Smooth muscle cell of the brain vasculature (primary cell): Measurements from ENCODE around the gene RHOBTB3.

Source experiments
- DNase-seq: peaks from one replicate; pipeline ENCODE4 v3.0.0-alpha.2; 2012; ENCODE audit warnings: low read depth, low spot score

Gene RHOBTB3

GRCh38 chr5:95731571-95732554 lies 727 bp downstream of the RHOBTB3 start:
- no peak for DNase-seq

DNA sequence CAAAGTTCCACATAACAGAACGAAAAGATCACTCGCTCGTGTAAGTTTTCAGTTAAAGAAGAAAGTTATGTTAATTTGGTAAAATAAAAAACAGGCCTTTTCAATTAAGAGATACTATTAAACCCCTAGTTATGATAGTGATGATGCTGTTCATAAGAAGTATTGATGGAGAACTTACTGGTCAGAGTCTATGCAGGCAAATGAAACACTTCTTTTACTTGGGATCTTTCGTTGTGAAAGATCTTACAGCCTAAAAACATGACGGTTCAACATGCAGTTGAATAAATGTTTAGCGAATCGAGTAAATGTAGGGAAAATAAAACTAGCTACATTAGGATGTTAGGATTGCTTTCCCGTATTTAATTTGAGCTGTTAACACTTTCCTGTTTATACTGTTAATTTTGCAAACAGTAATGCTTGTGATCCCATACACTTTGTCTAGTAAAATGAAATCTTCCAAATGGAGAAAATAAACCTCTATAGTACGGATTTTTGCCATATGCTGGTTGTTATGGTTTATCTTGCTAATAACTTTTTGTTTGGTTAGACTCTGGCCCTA lies 2.0 kb downstream of the RHOBTB3 start:
- no peak for DNase-seq

GRCh38 chr5:95734187-95734586 lies 3.1 kb downstream of the RHOBTB3 start:
- DNase-seq = no peak

- DNase-seq = no peak
These were observed 3.8 kb downstream of the RHOBTB3 start for GRCh38 chr5:95734906-95735305.

- no peak for DNase-seq
These were observed 4.3 kb downstream of the RHOBTB3 start for GRCh38 chr5:95735406-95735805.

DNA sequence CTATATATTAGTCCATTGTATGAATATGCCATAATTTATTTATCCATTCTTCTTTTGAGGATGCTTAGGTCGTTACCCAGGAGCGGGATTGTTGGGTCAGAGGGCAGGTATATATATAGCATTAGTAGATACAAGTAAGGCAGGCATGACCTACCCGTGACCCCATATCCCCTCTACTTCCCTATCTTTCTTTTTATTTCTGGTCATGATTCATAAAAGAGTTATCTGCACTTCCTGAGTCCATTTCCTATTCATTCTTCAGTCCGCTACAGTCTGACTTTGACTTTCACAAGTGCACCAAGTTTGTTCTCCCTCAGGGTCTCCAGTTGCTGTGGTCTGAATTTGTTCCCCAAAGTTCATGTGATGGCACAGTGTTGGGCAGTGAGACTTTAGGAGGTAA lies 6.9 kb downstream of the RHOBTB3 start:
- no peak for DNase-seq

GRCh38 chr5:95738834-95739233 lies 7.7 kb downstream of the RHOBTB3 start:
- no peak for DNase-seq

DNA sequence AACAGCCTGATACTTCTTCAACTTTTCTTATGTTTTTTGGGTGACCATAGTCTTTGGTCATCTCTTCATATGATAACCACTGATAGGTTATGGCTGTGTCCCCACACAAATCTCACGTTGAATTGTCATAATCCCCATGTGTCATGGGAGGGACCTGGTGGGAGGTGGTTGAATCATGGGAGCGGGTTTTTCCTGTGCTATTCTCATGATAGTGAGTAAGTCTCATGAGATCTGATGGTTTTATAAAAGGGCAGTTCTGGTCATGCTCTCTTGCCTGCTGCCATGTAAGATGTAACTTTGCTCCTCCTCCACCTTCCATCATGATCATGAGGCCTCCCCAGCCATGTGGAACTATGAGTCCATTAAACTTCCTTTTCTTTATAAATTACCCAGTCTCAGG lies 8.7 kb downstream of the RHOBTB3 start:
- DNase-seq = no peak

DNA sequence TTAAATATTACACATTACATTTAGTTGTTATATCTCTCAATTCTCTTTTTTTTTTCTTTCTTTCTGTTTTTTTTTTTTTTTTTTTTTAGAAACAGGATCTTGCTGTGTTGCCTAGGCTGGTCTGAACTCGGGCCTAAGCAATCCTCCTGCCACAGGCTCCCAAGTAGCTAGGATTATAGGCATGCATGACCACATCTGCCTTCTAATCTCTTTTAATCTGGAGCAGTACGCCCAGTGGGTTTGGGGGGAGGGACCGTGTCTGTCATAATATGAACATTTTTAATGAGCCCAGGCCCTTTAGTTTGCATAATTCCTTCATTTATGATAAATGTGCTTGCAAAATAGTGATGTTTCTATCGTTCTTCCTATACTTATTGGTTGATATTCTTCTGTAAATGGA lies 10.3 kb downstream of the RHOBTB3 start:
- DNase-seq = no peak

GRCh38 chr5:95743232-95743631 lies 12.1 kb downstream of the RHOBTB3 start:
- DNase-seq = no peak

DNA sequence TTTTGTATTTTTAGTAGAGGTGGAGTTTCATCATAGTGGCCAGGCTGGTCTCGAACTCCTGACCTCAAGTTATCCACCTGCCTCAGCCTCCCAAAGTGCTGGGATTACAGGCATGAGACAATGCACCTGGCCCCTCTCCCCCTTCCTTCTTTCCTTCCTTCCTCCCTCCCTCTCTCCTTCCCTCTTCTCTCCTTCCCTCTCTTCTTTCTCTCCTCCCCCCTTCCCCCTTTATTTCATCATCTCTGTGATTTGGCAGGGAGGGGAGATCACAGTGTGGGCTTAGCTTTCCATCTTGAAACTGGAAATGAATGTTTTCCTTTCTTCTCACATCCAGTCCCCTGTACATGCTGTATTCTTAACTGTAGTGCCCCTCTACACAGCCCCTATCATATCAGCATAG lies 12.7 kb downstream of the RHOBTB3 start:
- DNase-seq = no peak

- DNase-seq = no peak
These were observed 15.1 kb downstream of the RHOBTB3 start for GRCh38 chr5:95746194-95746593.

- DNase-seq = no peak
These were observed 15.9 kb downstream of the RHOBTB3 start for GRCh38 chr5:95746722-95747679.

- no peak for DNase-seq
These were observed 17.0 kb downstream of the RHOBTB3 start for GRCh38 chr5:95748133-95748532.

- DNase-seq = no peak
These were observed 23.4 kb downstream of the RHOBTB3 start for GRCh38 chr5:95754545-95754944.

- no peak for DNase-seq
These were observed 27.9 kb downstream of the RHOBTB3 start for GRCh38 chr5:95759005-95759404.

GRCh38 chr5:95759634-95760033 lies 28.5 kb downstream of the RHOBTB3 start:
- DNase-seq = peak; percentile 51

DNA sequence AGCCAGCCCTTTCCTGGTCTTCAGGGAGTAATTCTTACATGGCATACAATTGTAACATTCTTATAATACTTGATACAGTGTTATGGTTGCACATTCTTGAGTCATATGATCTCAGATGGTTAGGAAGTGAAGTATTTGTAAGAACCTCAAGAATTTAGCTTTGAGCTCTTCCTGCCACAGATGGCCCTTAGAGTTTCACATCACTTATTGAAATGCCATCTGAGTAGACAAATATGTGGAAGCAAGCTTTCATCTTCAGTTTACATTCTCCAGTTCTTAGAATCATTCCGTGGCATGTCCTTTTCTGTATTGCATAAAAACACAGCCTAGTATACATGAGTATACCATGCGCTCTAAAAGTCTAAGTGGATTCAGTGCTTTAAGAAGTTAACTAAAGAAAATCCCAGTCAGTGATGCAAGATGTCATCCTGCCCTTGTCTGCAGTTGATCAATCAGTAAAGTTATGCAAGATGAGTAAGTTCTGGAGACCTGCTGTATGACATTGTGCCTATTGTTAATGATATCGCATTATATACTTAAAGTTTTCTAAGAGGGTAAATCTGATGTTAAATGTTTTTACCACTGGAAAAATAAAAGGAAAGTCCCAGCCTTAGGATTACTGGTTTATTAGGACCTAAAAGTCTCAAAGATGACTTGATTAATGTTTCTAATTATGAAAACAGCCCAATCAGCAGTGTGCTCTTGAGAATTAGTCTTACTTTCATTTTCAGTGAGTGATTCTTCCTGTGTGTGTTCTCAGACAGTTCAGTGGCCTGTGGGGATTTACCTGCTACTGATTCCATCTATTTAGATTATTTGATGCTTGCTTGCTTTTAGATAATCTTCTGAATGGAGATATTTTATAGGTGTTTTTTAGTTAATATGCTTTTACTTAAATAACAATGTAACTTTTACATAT lies 29.4 kb downstream of the RHOBTB3 start:
- peak; percentile 36 for DNase-seq

- DNase-seq = no peak
These were observed 30.9 kb downstream of the RHOBTB3 start for GRCh38 chr5:95761771-95762651.

GRCh38 chr5:95762652-95763041 lies 31.5 kb downstream of the RHOBTB3 start:
- DNase-seq = no peak
